HG03520 (cell line): ENCODE results near the gene TOMM22.

Experiments
- ATAC-seq: cut with Tn5 transposase; IDR thresholded peaks from one replicate; pipeline ENCODE4 v1.9.1; 2021; ENCODE audit warnings: mild to moderate bottlenecking, moderate library complexity; ENCODE audit not compliant: unreplicated experiment

The TOMM22 gene

DNA sequence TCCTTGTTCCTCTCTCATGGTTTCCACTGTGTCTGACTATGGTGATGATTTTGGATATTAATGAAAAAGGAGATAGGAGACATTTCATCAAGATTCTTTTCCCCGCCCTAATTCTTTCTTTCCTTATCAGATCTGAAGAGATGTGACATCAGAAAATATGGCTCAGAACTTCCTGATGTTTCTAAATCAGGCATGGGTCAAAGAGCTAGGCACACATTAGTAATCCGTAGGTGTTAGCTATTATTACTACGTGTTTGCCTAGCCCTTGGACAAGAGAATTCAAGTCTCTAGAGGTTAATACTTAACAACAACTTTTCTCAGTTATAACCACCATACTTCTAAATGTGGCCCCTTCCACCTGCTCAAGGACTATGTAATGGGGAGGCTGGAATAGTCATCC is 13.2 kb downstream of the TOMM22 start:
- no peak for ATAC-seq

DNA sequence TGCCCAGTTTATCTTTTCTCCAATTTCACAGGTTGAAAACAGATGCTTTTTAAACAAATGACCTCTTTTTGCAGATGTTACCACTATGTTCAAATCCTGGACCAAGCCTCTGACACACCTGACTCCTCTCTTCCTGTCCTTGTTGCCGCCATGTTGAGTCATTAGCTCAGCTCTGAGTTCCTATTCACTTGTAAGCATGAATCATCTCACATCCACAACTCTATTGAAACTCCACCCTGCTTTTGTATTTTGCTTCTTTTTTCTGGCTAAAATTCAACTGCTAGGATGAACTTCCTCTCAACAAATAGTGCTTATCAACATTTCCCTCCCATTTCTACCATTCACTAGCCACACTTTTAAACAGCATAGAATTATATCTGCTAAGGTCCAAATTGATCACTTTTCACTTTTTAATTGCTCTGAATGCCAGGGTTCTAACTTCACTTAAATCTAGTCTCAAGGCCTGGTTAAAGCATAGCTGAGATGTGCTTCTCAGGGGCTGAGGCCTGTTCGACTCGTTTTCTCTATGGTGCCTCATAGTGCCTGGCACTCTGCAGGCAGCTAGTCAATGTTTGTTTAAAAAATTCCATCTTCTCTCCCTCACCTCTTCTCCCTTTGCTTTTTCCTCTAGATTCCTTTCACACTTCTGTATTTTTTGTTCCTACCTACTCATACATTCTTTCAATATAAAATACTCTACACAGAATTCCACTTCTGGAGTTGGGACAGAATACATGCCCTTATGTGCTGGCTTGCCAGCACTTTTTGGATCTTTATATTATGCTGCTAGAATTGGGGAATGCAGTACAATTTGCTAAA is 15.1 kb downstream of the TOMM22 start:
- no peak for ATAC-seq

DNA sequence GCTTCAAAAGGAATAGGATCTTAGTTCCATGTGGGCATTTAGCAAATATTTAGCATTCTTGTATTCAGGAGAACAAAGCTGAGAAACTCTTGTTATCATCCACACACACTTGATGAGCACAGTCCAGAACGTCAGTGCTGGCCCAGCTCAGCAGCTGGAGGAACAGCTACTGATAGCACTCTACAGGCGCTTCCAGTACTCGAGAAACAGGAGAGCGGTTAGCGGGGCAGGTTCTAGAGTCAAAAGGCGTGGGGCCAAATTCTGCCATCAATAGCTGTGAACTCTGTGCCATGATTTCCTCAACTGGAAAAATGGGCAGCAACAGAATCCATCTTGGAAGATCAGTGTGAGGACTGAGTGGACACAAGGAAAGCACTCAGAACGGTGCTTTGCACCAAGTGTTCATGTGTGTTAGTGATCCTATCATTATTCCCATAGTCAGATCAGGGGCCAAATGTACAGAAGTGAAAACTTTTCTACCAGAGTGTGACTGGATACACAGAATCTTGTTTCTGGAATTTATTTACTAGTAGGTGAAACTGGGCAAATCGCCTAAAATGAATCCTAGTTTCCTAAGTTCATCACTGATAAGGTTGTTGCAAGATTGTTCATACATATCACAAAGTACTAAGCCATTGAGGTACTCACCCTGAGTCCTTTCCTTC is 15.8 kb downstream of the TOMM22 start:
- no peak for ATAC-seq

DNA sequence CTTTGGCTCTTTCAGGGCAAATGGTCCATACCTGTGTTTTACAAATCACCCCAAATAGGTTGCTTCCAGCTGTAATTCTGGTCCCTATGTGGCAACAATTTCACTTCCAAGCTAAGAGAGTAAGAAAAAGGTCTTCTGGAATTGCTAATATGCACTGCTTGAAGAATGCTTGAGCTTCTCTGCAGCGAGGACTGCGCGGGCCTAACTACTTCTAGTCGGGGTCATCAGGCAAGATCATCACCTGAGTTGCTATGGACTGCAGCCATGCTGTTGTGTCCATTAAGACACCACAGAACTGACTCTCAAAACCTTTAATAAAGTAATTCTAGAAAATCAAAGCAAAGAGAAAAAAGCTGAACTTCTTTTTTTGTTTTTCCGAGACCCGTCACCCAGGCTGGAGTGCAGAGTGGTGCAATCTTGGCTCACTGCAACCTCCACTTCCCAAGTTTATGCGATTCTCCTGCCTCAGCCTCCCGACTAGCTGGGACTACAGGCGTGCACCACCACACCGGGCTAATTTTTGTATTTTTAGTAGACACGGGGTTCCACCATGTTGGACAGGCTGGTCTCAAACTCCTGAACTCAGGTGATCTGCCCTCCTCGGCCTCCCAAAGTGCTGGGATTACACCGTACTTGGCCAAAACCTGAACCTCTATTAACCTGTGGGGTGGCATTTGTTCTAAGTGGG is 16.8 kb downstream of the TOMM22 start:
- ATAC-seq, result no peak

DNA sequence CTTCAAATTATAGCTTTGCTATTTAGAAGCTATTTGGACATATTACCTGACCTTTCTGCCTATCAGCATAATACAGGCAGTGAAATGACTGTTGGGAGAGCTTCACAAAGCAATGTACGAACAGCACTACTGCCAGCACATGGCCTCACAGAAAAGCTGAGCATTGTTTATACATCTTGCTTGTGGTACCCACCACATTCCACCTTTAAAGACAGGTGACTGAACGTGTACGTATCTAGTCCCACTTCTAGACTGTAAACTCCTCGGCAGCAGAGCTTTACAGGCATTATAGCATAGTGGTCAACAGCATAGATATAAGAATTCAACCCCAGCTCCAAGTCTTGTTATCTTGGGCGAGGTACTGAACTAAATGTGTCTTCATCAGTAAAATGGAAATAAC is 17.4 kb downstream of the TOMM22 start:
- no peak for ATAC-seq

DNA sequence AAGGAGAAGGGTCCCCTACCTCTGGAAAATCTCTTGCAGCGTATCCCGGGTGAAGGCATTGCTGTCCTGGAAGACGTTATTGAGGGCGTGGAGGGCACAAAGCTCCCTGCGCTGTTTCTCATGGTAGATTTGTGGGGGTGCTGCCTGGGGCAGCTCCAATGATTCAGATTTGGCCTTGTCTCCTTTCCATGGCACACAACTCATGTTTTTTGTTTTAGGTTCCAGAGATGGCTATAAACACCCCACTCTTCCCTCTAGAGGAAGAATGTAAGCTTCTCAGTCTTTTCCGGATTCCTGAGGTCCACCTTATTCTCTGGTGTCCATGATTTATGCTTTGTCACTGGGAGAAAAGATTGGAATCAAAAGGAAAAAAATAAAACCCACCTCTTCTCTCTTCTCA is 18.0 kb downstream of the TOMM22 start:
- no peak for ATAC-seq

DNA sequence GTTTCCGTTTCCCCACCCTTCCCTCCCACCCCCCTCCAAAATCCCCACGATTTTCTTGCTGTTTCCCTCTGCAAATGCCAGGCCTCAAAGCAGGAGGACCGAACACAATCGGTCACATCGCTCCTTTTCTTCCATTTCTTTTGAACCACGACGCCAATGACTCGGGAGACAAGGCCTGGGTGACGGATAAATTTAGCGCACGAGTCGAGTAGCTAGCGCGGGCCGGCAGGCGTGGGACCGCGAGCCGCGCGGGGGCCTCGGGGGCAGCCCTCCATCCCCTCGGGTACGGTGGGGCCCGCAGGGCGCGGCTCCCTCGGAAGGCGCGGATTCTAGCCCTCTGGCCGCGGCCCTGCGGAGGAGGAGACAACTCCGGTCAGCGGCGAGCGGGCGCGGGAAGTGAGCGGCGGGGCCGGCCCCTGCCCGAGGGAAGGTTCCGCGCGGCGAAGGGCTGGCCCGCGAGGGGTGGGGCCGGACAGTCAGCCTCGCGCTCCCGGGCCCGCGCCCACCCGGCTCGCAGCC is 18.6 kb downstream of the TOMM22 start:
- no peak for ATAC-seq

DNA sequence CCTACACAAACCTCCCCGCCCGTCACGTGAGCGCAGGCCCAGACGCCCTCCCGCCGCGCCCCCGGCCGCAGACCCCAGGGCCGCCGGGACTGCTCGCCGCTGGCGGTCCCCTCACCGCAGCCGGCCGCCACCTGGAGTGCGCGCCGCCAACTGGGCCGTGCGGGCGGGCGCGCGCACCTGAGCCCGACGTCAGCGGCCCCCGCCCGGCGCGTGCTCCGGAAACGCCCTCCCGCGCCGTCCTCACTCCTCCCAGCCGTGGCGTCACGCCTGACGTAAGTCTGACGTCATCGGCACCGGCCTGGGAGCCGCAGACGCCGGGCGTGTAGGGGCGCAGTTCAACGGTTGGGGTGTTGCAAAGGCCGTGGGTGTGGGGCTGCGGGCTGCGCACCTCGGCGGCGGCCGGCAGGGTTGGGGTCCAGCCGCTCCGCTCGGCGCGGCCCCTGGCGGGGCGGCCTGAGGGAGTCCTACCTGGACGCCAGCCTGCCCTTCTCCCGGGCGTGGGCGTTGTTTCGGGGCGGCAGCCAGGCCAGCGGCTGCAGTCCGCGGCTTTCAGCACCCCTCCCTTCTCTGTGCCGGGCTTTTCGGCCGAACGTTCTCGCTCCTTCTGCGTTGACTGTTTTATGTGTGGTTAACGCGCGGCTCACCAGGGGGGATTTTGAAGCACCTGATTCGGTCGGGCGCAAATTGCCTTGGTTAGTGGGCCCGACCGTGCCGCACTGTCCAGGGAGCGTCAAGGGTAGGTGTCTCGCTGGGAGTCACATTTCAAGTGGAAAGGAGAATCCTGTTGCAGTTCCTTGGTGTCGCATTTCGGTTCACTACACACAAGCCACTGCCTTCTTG is 19.3 kb downstream of the TOMM22 start, which contains the start of gene JOSD1:
TSS of gene JOSD1 (minus strand) at position 155 of the 840 bp plus-strand sequence. CDS start 956 bp downstream, outside the sequence.
- peak; percentile 35 for ATAC-seq

DNA sequence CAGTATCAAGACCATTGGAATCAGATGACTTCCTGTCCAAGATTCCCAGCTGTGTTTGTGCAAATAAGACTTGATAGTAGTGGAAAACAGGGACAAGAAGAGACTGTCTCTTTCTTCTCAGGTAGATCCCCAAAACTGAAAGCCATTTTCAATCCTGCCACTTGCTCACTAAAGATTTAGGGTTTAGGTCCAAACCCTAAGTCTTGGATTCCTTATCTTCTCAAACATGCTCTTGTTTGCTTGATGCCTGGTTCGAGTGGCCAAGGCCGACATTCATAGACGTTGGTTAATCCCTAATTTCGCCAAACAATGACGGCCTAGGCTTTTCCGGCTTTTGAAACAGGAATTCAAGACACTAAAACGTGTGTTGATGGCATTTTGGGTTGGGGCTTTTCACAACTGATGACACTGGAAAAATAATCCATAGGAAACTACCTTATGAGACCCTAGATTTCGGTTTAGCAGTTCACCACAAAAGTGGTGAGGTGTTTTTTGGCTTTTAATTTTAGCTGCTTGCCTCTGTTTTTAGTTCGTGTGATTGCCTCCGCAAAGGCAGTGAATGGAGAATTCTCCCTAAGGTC is 23.0 kb downstream of the TOMM22 start:
- no peak for ATAC-seq

DNA sequence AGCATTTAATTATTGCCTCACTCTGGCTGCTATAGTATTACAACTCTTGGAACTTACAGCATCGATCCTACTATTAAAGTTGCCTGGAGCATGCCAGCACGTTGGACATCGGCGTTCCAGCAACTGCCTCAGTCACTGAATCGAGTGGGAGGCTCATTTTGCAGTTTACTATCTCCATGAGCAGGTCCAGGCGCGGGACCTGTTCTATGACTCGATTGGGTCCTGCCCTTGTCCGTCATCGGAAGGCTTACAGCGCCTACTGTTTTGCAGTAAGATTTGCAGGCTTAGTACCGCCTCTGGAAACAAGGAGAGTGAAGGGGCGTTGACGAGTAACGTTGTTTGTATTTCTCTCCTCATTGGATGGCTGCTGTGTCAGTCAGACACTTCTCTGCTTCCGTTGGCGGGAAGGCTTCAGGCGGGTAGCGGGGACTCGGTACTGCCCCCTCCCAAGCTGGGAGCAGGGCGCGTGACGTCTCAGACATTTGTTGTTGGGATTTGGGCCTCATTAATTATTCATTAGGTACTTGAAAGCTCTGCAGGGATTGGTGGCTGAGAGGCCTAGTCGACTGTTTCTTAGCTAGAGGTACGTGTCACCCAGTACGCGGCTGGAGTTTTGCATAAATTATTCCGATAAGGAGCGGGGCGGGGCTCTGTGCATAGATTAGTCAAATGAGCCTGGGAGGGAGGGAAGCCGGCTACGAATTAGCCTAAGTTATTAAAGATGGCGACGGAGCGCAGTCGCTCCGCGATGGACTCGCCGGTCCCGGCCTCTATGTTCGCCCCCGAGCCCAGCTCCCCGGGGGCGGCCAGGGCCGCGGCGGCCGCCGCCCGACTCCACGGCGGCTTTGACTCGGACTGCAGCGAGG is 23.7 kb downstream of the TOMM22 start, which contains the start of gene GTPBP1:
TSS of gene GTPBP1 (plus strand) at position 710 of the 866 bp plus-strand sequence. CDS start at position 722, 12 bp downstream.
- peak; percentile 61 for ATAC-seq

DNA sequence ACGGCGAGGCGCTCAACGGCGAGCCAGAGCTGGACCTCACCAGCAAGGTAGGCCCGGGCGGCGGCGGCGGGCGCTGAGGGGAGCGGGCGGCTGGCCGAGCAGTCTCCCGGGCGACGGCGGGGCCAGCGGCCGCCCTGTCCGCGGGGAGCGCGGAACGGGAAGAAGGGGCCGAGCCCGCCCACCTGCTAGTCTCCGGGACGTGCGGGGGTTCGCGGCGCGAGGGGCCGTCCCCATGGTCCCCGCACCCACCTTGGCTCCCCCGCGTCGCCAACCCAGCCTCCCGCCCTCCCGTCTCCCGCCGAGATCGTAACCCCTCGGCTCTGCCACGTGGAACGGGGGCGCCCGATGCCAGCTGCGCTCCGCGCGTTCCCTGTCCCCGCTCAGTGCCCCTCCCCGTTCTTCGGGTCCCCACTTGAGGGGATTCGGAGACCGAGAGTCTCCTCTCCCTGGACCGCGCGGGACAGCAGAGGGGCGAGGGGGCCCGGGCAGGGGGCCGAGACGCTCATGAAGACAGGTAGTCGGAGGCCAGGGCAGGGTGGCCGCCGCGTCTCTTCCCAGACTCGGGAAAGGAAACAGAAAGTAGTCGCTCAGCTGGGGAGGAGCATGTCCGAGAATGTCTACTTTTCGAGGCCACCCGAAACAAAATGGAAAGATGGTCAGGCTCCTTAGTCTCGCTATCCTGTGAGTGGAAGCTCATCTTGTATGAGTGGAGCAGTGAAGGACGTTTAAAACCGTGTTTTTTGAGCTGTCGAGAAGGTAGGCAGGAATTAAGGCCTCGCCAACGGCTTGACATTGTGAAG is 24.5 kb downstream of the TOMM22 start:
- ATAC-seq, result peak; percentile 3

DNA sequence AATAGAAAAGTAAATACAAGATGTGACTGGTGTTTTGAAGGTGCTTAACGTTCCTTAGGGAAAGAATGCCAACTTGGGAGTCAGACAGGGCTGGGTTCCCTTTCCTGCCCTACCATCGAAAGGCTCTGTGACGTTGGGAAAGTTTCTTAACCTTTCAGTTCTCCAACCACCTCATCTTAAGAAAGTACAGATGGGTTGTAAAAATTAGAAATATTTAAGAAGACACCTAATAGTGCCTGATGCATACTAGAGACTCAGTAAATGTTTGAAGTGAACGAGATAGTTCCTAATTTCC is 25.1 kb downstream of the TOMM22 start:
- ATAC-seq, result no peak

DNA sequence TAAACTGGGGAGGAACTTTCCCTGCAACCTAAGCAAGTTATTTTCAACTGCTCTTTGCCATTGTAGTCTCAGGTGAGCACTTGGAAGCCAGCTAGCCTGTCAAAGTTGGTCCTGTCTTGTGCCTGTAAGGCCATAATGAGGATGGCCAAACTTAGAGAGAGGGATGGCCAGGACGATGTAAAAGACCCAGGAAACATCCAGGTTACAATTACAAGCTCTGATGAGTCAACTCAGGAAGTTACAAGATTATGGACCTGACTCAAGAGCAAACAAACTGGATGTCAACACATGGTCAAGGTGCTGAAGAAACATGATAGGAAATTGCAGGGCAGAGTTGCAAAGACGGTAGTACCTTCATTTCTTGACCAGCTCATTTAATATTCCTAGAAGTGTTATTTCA is 25.6 kb downstream of the TOMM22 start:
- no peak for ATAC-seq

DNA sequence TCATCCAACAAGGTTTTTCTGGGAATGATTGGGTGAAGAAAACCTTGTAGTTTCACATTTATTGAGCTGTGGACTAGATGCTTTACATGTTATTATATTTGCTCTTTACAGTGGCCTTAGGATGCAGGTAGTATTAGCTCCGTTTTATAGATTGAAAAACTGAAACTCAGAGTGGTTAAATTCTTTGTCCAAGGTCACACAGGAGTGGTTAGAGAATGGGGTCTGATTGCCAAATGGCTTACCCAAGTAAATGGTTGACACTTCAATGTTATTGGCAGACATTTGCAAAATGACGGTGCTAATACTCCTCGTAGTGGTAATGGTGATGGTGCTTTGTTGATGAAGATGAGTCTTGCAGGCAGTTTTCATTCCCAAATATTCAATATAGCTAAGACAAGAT is 26.2 kb downstream of the TOMM22 start:
- ATAC-seq, result no peak

DNA sequence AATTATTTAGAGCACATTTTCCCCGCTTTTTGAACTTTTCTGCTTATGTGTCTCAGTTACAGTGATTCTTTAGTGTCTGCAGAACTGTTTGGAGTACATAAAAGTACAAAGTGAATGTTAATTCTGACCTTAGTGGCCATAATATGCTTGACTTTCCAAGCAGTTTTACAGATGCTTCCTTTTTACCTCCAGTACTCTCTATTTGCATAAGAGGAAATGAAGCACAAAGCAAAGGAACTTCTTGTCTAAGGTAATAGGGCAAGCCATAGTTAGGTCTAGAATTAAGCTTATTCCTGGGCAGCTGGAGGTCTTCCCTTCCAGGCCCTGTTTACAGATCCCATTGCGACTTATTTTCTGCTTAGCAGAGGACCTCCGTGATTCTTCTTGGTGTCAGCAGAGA is 27.5 kb downstream of the TOMM22 start:
- ATAC-seq, result no peak

DNA sequence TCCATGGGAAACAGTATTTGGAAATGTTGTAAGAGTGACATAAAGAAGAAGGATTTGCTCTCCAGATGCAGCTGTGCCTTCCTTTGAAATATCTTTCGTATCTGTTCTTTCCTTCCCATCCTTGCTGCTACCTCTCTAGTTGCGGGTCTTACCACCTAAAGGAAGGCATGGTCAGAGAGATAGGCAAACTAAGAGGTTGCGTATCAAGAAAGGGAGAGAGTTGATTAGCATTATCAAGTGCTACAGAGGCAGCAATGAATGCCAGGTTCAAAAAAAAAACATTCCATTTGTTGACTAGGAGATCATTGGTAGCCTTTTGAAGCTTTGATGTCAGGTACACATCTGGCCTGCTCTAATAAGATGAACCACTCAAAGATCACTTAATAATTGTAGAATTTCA is 28.6 kb downstream of the TOMM22 start:
- ATAC-seq, result no peak

DNA sequence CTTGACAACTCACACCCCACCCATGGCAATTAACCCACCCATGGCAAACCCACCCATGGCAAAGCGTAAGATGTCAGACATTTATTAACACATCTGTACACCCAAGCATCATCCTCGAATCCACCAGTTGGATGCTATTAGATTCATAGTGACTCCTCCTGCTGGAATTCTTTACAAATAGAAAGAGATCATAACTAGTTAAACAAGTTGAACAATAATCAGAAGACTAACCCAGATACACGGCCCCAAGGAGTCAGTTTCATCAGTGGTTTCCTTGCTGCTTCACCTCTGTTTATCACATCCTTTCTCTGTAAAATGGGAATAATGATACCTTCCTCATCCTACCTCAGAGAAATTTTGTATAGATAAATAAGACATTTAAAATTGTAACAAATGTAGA is 29.1 kb downstream of the TOMM22 start:
- no peak for ATAC-seq

DNA sequence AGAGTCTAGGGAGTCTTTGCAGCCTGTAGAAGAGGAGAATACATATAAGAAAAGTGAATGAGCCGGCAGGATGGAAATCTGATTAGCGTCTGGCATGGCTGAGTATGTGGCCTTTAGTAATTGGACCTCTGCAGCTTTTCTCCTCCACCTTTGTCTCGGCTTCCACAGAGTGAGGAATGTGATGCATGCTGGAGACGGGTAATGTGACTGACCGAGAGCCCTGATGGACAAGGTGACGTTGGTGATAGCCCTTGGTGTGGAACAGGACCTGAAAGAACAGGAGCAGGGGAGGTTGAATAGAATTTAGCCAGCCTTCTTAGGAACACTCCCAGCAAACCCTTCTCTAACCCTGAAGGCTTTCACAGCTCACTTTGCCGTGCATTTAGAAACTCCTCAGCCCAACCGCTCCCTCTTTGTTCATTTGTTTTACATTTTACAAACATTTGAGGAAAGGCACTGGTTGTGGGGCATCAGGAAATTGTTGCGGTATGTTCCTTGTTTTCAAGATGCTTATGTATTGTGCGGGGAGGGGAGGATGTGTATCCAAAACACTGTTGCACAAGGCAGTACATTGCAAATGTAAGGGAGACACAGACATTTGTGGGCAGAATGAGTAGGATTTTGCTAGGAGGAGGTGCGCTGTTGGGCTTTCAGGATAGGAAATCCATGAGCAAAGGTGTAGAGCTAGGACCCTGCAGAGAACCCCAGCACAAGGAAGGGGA is 30.9 kb downstream of the TOMM22 start:
- no peak for ATAC-seq
